GM23338 (cell line): ENCODE measurements around the gene KIF25. TPM values are rescaled to one million over a fixed set of nuclear protein-coding genes. Genes with fewer than 3 reads are reported as not detected.

Source experiments
- ATAC-seq: fragments of 200-7000 bp; cut with Tn5 transposase; 3 replicates; pipeline ENCODE4 v1.9.1; 2020
- DNase-seq: peaks from one replicate; pipeline ENCODE4 v3.0.0-alpha.2; 2015; ENCODE audit warnings: low spot score
- H2AFZ ChIP-seq: fragments of 200-600 bp; sonication (generic); 2 replicates; pipeline ENCODE4 v1.8.0; 2016; ENCODE audit warnings: antibody characterized with exemption, mild to moderate bottlenecking, moderate library complexity
- H3F3A ChIP-seq: fragments of 200-600 bp; sonication (generic); replicated peaks from 2 replicates; pipeline ENCODE4 v1.8.0; 2017; ENCODE audit warnings: antibody characterized with exemption, mixed run types, low read depth
- H3K27ac ChIP-seq: fragments of 200-600 bp; sonication (generic); 2 replicates; pipeline ENCODE4 v1.6.1; 2016; ENCODE audit warnings: low read depth
- H3K27me3 ChIP-seq: fragments of 200-600 bp; sonication (generic); 2 replicates; pipeline ENCODE4 v1.8.0; 2016; ENCODE audit warnings: mild to moderate bottlenecking, mixed run types, moderate library complexity; ENCODE audit not compliant: insufficient read depth
- H3K36me3 ChIP-seq: fragments of 200-600 bp; sonication (generic); 2 replicates; pipeline ENCODE4 v1.8.0; 2016; ENCODE audit warnings: mild to moderate bottlenecking; ENCODE audit not compliant: insufficient read depth
- H3K4me1 ChIP-seq: fragments of 200-600 bp; sonication (generic); 2 replicates; pipeline ENCODE4 v1.8.0; 2016; ENCODE audit warnings: mild to moderate bottlenecking, moderate library complexity; ENCODE audit not compliant: insufficient read depth
- H3K4me2 ChIP-seq: fragments of 200-600 bp; sonication (generic); 2 replicates; pipeline ENCODE4 v1.7.1; 2017; ENCODE audit warnings: mixed run types
- H3K4me3 ChIP-seq: fragments of 200-600 bp; sonication (generic); 2 replicates; pipeline ENCODE4 v1.6.1; 2016; ENCODE audit warnings: mixed run types
- H3K79me2 ChIP-seq: fragments of 200-600 bp; sonication (generic); replicated peaks from 2 replicates; pipeline ENCODE4 v1.8.0; 2017; ENCODE audit warnings: mild to moderate bottlenecking; ENCODE audit not compliant: insufficient read depth
- H3K9me2 ChIP-seq: fragments of 200-600 bp; sonication (generic); 2 replicates; pipeline ENCODE4 v1.8.0; 2017; ENCODE audit not compliant: insufficient read depth
- H4K20me1 ChIP-seq: fragments of 200-600 bp; sonication (generic); replicated peaks from 2 replicates; pipeline ENCODE4 v1.8.0; 2017; ENCODE audit warnings: mild to moderate bottlenecking; ENCODE audit not compliant: insufficient read depth
- H3K27ac Mint-ChIP-seq: 2 replicates; pipeline ENCODE4 v1.8.0; 2020; ENCODE audit warnings: inconsistent platforms, mild to moderate bottlenecking, moderate library complexity, mixed read lengths
- H3K27me3 Mint-ChIP-seq: 3 replicates; pipeline ENCODE4 v1.8.0; 2022; ENCODE audit warnings: low read depth, mild to moderate bottlenecking, moderate library complexity, mixed read lengths, inconsistent platforms; ENCODE audit not compliant: insufficient read depth, poor library complexity
- H3K36me3 Mint-ChIP-seq: 3 replicates; pipeline ENCODE4 v1.8.0; 2021; ENCODE audit warnings: low read depth, mild to moderate bottlenecking, inconsistent platforms, moderate library complexity, mixed read lengths
- H3K4me1 Mint-ChIP-seq: 3 replicates; pipeline ENCODE4 v1.8.0; 2020; ENCODE audit warnings: mild to moderate bottlenecking, inconsistent platforms, mixed read lengths
- H3K4me3 Mint-ChIP-seq: 3 replicates; pipeline ENCODE4 v1.8.0; 2021; ENCODE audit warnings: moderate library complexity, mild to moderate bottlenecking, inconsistent platforms, mixed read lengths
- H3K9me3 Mint-ChIP-seq: 3 replicates; pipeline ENCODE4 v1.8.0; 2020; ENCODE audit warnings: moderate library complexity, mild to moderate bottlenecking, inconsistent platforms, mixed read lengths
- CREB1 ChIP-seq: fragments of 250-450 bp; sonication (Bioruptor Pico); IDR thresholded peaks from 2 replicates; pipeline ENCODE4 v1.5.0; 2020; ENCODE audit warnings: low read depth, mild to moderate bottlenecking, moderate library complexity
- EZH2 ChIP-seq: fragments of 200-600 bp; sonication (generic); IDR thresholded peaks from one replicate; pipeline ENCODE4 v1.8.0; 2017; ENCODE audit warnings: antibody characterized with exemption, mild to moderate bottlenecking, low read depth; ENCODE audit not compliant: unreplicated experiment
- STAT1 ChIP-seq: IDR thresholded peaks from one replicate; pipeline ENCODE4 v1.6.1; 2016; ENCODE audit warnings: antibody characterized with exemption; ENCODE audit not compliant: unreplicated experiment
- ZNF114 ChIP-seq: fragments of 250-450 bp; sonication (Bioruptor Pico); IDR thresholded peaks from 2 replicates; pipeline ENCODE4 v1.5.0; 2020; ENCODE audit warnings: mild to moderate bottlenecking, moderate library complexity
- polyA plus RNA-seq: library from polyadenylated mRNA; unstranded; fragments of >200 nt; fragmentation: Nextera tagmentation; extraction: Ambion mirVana; gene quantifications from 2 replicates; pipeline ENCODE4 v1.2.1, GENCODE V29; 2016
- total RNA-seq: library from RNA; depleted of rRNA; stranded (reverse); fragments of >200 nt; shearing (Covaris generic); gene quantifications from 2 replicates; pipeline ENCODE4 v1.2.3, GENCODE V29; 2014
- TF ChIP-seq, protein P1 (sequence below): IDR thresholded peaks from 2 replicates; pipeline ENCODE4 v1.6.1; 2016; ENCODE audit warnings: antibody characterized with exemption
- TF ChIP-seq, protein P2 (sequence below): IDR thresholded peaks from one replicate; pipeline ENCODE4 v1.6.1; 2018; ENCODE audit warnings: antibody characterized with exemption; ENCODE audit not compliant: unreplicated experiment
- TF ChIP-seq, protein P3 (sequence below), 2 experiments: fragments of 200-600 bp in 1 of 2; sonication (generic) in 1 of 2; conservative IDR thresholded peaks; 2 replicates each; pipeline versions ENCODE4 v1.5.1 to v1.6.1; 2016 to 2017; ENCODE audit warnings: antibody characterized with exemption in 2 of 2, low read depth in 2 of 2, mild to moderate bottlenecking in 2 of 2, moderate library complexity in 1 of 2
- TF ChIP-seq, protein P4 (sequence below): fragments of 250-450 bp; sonication (Bioruptor Pico); IDR thresholded peaks from 2 replicates; pipeline ENCODE4 v1.5.0; 2020; ENCODE audit warnings: mild to moderate bottlenecking, moderate library complexity

KIF25 gene
- total and polyA plus RNA-seq, 2 experiments from 2014 or later: 0.69 to 0.76 TPM

DNA sequence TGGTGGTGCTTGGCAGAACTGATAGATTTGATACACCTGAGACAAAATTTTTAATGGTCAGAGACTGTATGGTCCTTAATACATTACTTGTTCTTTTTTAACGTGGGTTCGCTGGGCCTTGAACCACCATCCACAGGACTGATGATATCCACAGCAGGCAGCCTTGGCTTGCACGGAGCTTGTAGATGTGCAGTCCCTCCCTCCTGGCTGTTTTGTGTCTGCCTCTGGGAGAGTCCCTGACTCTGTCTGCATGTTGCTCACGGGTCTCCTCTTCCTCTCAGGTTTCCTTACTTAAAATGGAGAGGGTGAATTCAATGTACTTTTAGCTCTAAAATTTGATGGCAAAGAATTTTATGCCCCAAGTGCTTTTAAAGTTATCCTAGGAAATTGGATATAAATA lies 17.5 kb downstream of the KIF25 start:
- no peak overlapping the region for H3K27ac Mint-ChIP-seq
- H3K9me2 ChIP-seq: no peaks in the 10 kb centered on the region
- no peaks in the 10 kb centered on the region for H3K27me3 ChIP-seq
- H3K4me3 Mint-ChIP-seq: no peak overlapping the region
- H3K4me1 Mint-ChIP-seq: peaks cover 9% of the 10 kb centered on the region; the same call in 2 of the 3 replicates
- peaks cover 15% of the 10 kb centered on the region for H3K9me3 Mint-ChIP-seq
- H3K4me1 ChIP-seq: no peaks in the 10 kb centered on the region
- no peaks in the 10 kb centered on the region for H3F3A ChIP-seq
- peaks cover 7% of the 10 kb centered on the region; the same call in 1 of the 3 replicates for H3K36me3 Mint-ChIP-seq
- no peak overlapping the region for H3K4me3 ChIP-seq
- no peak overlapping the region for H3K27ac ChIP-seq
- no peaks in the 10 kb centered on the region for H4K20me1 ChIP-seq
- no peaks in the 10 kb centered on the region for H3K36me3 ChIP-seq
- ATAC-seq (no peak), DNase-seq (no peak)
- no peak overlapping the region for H2AFZ ChIP-seq
- no peaks in the 10 kb centered on the region for H3K27me3 Mint-ChIP-seq
- TF ChIP-seq EZH2: no peak
- TF ChIP-seq, protein P1, sequence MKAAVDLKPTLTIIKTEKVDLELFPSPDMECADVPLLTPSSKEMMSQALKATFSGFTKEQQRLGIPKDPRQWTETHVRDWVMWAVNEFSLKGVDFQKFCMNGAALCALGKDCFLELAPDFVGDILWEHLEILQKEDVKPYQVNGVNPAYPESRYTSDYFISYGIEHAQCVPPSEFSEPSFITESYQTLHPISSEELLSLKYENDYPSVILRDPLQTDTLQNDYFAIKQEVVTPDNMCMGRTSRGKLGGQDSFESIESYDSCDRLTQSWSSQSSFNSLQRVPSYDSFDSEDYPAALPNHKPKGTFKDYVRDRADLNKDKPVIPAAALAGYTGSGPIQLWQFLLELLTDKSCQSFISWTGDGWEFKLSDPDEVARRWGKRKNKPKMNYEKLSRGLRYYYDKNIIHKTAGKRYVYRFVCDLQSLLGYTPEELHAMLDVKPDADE: no peak
- TF ChIP-seq, protein P2, sequence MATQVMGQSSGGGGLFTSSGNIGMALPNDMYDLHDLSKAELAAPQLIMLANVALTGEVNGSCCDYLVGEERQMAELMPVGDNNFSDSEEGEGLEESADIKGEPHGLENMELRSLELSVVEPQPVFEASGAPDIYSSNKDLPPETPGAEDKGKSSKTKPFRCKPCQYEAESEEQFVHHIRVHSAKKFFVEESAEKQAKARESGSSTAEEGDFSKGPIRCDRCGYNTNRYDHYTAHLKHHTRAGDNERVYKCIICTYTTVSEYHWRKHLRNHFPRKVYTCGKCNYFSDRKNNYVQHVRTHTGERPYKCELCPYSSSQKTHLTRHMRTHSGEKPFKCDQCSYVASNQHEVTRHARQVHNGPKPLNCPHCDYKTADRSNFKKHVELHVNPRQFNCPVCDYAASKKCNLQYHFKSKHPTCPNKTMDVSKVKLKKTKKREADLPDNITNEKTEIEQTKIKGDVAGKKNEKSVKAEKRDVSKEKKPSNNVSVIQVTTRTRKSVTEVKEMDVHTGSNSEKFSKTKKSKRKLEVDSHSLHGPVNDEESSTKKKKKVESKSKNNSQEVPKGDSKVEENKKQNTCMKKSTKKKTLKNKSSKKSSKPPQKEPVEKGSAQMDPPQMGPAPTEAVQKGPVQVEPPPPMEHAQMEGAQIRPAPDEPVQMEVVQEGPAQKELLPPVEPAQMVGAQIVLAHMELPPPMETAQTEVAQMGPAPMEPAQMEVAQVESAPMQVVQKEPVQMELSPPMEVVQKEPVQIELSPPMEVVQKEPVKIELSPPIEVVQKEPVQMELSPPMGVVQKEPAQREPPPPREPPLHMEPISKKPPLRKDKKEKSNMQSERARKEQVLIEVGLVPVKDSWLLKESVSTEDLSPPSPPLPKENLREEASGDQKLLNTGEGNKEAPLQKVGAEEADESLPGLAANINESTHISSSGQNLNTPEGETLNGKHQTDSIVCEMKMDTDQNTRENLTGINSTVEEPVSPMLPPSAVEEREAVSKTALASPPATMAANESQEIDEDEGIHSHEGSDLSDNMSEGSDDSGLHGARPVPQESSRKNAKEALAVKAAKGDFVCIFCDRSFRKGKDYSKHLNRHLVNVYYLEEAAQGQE: no peak
- no peak for TF ChIP-seq ZNF114 (CRISPR knock-in tag)
- TF ChIP-seq, protein P3, sequence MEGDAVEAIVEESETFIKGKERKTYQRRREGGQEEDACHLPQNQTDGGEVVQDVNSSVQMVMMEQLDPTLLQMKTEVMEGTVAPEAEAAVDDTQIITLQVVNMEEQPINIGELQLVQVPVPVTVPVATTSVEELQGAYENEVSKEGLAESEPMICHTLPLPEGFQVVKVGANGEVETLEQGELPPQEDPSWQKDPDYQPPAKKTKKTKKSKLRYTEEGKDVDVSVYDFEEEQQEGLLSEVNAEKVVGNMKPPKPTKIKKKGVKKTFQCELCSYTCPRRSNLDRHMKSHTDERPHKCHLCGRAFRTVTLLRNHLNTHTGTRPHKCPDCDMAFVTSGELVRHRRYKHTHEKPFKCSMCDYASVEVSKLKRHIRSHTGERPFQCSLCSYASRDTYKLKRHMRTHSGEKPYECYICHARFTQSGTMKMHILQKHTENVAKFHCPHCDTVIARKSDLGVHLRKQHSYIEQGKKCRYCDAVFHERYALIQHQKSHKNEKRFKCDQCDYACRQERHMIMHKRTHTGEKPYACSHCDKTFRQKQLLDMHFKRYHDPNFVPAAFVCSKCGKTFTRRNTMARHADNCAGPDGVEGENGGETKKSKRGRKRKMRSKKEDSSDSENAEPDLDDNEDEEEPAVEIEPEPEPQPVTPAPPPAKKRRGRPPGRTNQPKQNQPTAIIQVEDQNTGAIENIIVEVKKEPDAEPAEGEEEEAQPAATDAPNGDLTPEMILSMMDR (conservative IDR thresholded peaks at IDR 0.05; ENCODE audit: low read depth in 2 of 2): no peak
- no peak for TF ChIP-seq STAT1
- H3K79me2 ChIP-seq: no peaks in the 10 kb centered on the region
- H3K4me2 ChIP-seq: no peak overlapping the region

DNA sequence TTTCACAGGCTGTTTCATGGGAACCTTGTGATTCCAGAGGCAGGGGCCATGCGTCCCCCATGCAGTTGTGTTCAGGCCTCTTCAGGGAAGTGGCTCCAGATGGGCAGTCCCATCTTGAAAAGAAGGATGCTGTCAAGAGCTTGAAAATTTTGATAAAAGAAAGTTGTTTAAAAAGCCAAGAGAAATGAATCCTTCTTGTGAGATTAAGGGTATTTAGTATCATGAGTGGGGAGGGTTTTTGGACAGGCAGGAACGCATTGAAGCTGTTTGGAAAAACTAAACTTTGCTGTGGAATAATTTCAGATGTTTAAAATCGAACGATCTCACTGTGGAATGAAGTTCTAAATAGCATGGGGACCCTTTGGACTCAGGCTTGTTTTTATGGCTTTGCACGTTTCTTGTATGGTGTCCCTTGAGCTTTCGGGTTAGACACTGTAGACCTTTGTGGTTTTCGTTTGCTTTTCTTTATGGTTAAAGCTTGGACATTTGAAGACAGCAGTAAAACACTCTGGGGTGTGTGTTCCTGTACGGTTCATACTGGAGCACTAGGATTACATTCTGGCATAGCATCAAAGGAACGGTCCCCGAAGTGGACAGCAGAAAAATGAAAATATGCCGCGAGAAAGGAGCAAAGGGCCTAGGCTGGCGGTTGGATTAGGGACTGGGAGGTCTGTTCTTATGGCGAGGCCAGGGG lies 18.2 kb downstream of the KIF25 start:
- peaks cover 9% of the 10 kb centered on the region; the same call in 2 of the 3 replicates for H3K4me1 Mint-ChIP-seq
- DNase-seq: no peak
- no peak for TF ChIP-seq CREB1 (CRISPR knock-in tag)
- TF ChIP-seq, protein P4, sequence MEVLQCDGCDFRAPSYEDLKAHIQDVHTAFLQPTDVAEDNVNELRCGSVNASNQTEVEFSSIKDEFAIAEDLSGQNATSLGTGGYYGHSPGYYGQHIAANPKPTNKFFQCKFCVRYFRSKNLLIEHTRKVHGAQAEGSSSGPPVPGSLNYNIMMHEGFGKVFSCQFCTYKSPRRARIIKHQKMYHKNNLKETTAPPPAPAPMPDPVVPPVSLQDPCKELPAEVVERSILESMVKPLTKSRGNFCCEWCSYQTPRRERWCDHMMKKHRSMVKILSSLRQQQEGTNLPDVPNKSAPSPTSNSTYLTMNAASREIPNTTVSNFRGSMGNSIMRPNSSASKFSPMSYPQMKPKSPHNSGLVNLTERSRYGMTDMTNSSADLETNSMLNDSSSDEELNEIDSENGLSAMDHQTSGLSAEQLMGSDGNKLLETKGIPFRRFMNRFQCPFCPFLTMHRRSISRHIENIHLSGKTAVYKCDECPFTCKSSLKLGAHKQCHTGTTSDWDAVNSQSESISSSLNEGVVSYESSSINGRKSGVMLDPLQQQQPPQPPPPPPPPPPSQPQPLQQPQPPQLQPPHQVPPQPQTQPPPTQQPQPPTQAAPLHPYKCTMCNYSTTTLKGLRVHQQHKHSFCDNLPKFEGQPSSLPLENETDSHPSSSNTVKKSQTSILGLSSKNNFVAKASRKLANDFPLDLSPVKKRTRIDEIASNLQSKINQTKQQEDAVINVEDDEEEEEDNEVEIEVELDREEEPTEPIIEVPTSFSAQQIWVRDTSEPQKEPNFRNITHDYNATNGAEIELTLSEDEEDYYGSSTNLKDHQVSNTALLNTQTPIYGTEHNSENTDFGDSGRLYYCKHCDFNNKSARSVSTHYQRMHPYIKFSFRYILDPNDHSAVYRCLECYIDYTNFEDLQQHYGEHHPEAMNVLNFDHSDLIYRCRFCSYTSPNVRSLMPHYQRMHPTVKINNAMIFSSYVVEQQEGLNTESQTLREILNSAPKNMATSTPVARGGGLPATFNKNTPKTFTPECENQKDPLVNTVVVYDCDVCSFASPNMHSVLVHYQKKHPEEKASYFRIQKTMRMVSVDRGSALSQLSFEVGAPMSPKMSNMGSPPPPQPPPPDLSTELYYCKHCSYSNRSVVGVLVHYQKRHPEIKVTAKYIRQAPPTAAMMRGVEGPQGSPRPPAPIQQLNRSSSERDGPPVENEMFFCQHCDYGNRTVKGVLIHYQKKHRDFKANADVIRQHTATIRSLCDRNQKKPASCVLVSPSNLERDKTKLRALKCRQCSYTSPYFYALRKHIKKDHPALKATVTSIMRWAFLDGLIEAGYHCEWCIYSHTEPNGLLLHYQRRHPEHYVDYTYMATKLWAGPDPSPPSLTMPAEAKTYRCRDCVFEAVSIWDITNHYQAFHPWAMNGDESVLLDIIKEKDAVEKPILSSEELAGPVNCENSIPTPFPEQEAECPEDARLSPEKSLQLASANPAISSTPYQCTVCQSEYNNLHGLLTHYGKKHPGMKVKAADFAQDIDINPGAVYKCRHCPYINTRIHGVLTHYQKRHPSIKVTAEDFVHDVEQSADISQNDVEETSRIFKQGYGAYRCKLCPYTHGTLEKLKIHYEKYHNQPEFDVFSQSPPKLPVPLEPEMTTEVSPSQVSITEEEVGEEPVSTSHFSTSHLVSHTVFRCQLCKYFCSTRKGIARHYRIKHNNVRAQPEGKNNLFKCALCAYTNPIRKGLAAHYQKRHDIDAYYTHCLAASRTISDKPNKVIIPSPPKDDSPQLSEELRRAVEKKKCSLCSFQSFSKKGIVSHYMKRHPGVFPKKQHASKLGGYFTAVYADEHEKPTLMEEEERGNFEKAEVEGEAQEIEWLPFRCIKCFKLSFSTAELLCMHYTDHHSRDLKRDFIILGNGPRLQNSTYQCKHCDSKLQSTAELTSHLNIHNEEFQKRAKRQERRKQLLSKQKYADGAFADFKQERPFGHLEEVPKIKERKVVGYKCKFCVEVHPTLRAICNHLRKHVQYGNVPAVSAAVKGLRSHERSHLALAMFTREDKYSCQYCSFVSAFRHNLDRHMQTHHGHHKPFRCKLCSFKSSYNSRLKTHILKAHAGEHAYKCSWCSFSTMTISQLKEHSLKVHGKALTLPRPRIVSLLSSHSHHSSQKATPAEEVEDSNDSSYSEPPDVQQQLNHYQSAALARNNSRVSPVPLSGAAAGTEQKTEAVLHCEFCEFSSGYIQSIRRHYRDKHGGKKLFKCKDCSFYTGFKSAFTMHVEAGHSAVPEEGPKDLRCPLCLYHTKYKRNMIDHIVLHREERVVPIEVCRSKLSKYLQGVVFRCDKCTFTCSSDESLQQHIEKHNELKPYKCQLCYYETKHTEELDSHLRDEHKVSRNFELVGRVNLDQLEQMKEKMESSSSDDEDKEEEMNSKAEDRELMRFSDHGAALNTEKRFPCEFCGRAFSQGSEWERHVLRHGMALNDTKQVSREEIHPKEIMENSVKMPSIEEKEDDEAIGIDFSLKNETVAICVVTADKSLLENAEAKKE (CRISPR knock-in tag): no peak

More for the DNA sequence above, 18.2 kb downstream of the KIF25 start:
- Mint-ChIP-seq H3K36me3 (peaks cover 7% of the 10 kb centered on the region; the same call in 1 of the 3 replicates), H3K9me3 (peaks cover 15% of the 10 kb centered on the region), H3K27ac (no peak overlapping the region), H3K4me3 (no peak overlapping the region), H3K27me3 (no peaks in the 10 kb centered on the region)
- ATAC-seq: no peak
- no peaks in the 10 kb centered on the region for H3K36me3 ChIP-seq
- no peaks in the 10 kb centered on the region for H3K27me3 ChIP-seq
- H3K79me2 ChIP-seq: no peaks in the 10 kb centered on the region
- H3K27ac ChIP-seq: no peak overlapping the region
- H3K4me1 ChIP-seq: no peaks in the 10 kb centered on the region
- no peaks in the 10 kb centered on the region for H3K9me2 ChIP-seq
- no peak overlapping the region for H3K4me3 ChIP-seq
- H3F3A ChIP-seq: no peaks in the 10 kb centered on the region
- no peak overlapping the region for H2AFZ ChIP-seq
- no peak overlapping the region for H3K4me2 ChIP-seq
- H4K20me1 ChIP-seq: no peaks in the 10 kb centered on the region
